SK-N-SH (cell line): ENCODE results near the gene FAM131B. TPM values are rescaled to one million over a fixed set of nuclear protein-coding genes. Genes with fewer than 3 reads are reported as not detected.
A peak's percentile ranks its signal among the peaks of the same experiment; 100 is the strongest.

Experiments used
- CTCF ChIA-PET: fragments of 300-600, 350-600 bp; formaldehyde crosslinking; extraction: SDS; loops from one replicate; lab custom pipeline; 2021; lab: Yijun Ruan, JAX
- POLR2A ChIA-PET: fragments of 350-600 bp; sonication (Branson Sonifier 250); formaldehyde crosslinking; extraction: SDS; loops from one replicate; lab custom pipeline; 2020; ENCODE audit warnings: antibody characterized with exemption, inconsistent platforms; lab: Yijun Ruan, JAX
- DNase-seq: peaks from one replicate; pipeline ENCODE4 v3.0.0; 2012
- H2AFZ ChIP-seq: fragments of 200-600 bp; sonication (generic); 2 replicates; pipeline ENCODE4 v1.8.1; 2016; ENCODE audit warnings: antibody characterized with exemption, mild to moderate bottlenecking, low read depth
- H3F3A ChIP-seq: fragments of 200-600 bp; sonication (generic); replicated peaks from 2 replicates; pipeline ENCODE3; 2016; ENCODE audit warnings: antibody characterized with exemption, mild to moderate bottlenecking; ENCODE audit not compliant: insufficient read depth
- H3K27ac ChIP-seq, 2 experiments: fragments of 200-500 bp in 1 of 2; fragments of 200-600 bp in 1 of 2; sonication (Bioruptor generic) in 1 of 2; sonication (generic), shearing (Covaris generic) in 1 of 2; 2 replicates each; pipeline versions ENCODE4 v1.5.1 to v1.6.1; 2014 to 2016; ENCODE audit warnings: low read depth in 2 of 2, inconsistent platforms in 1 of 2, low read length in 1 of 2, mild to moderate bottlenecking in 1 of 2, mixed read lengths in 1 of 2
- H3K27me3 ChIP-seq: fragments of 200-600 bp; sonication (generic), shearing (Covaris generic); 2 replicates; pipeline ENCODE4 v1.6.1; 2016; ENCODE audit warnings: mixed run types; ENCODE audit not compliant: insufficient read depth
- H3K36me3 ChIP-seq, 2 experiments: fragments of 200-500 bp in 1 of 2; fragments of 200-600 bp in 1 of 2; sonication (Bioruptor generic) in 1 of 2; sonication (generic) in 1 of 2; replicated peaks in 1 of 2; 2 replicates each; pipeline versions ENCODE3 to v1.5.1; 2014 to 2016; ENCODE audit warnings: low read length in 1 of 2, mild to moderate bottlenecking in 1 of 2; ENCODE audit not compliant: insufficient read depth in 2 of 2, control insufficient read depth in 1 of 2
- H3K4me1 ChIP-seq, 2 experiments: fragments of 200-500 bp in 1 of 2; fragments of 200-600 bp in 1 of 2; sonication (Bioruptor generic) in 1 of 2; sonication (generic), shearing (Covaris generic) in 1 of 2; 2 replicates each; pipeline versions ENCODE4 v1.5.1 to v1.6.1; 2014 to 2016; ENCODE audit warnings: low read depth in 1 of 2, low read length in 1 of 2, mixed run types in 1 of 2; ENCODE audit not compliant: insufficient read depth in 2 of 2, control insufficient read depth in 1 of 2
- H3K4me2 ChIP-seq: fragments of 200-600 bp; sonication (generic), shearing (Covaris generic); 2 replicates; pipeline ENCODE4 v1.6.1; 2017; ENCODE audit warnings: mixed run types
- H3K4me3 ChIP-seq, 2 experiments: fragments of 200-500 bp in 1 of 2; fragments of 200-600 bp in 1 of 2; sonication (Bioruptor generic) in 1 of 2; sonication (generic), shearing (Covaris generic) in 1 of 2; 2 replicates each; pipeline versions ENCODE4 v1.5.1 to v1.8.1; 2014 to 2016; ENCODE audit warnings: low read depth in 2 of 2, inconsistent platforms in 1 of 2, low read length in 1 of 2, mild to moderate bottlenecking in 1 of 2, mixed read lengths in 1 of 2, moderate library complexity in 1 of 2
- H3K79me2 ChIP-seq: fragments of 200-600 bp; sonication (generic); 2 replicates; pipeline ENCODE4 v1.8.1; 2017; ENCODE audit warnings: mild to moderate bottlenecking; ENCODE audit not compliant: insufficient read depth
- H3K9ac ChIP-seq: fragments of 200-600 bp; sonication (generic); 2 replicates; pipeline ENCODE4 v1.6.1; 2017; ENCODE audit warnings: mixed run types
- H3K9me2 ChIP-seq: fragments of 200-600 bp; sonication (generic); 2 replicates; pipeline ENCODE4 v1.6.1; 2017; ENCODE audit warnings: mixed run types
- H3K9me3 ChIP-seq: fragments of 200-600 bp; sonication (generic); 2 replicates; pipeline ENCODE4 v1.6.1; 2017; ENCODE audit warnings: mixed run types, mild to moderate bottlenecking, moderate library complexity
- H4K20me1 ChIP-seq: fragments of 200-600 bp; sonication (generic); 2 replicates; pipeline ENCODE4 v1.6.1; 2017; ENCODE audit warnings: mild to moderate bottlenecking, mixed run types; ENCODE audit not compliant: insufficient read depth
- CTCF ChIP-seq: fragments of 200-600 bp; sonication (generic); IDR thresholded peaks from 2 replicates; pipeline ENCODE4 v1.6.1; 2017; ENCODE audit warnings: antibody characterized with exemption, mild to moderate bottlenecking, moderate library complexity
- ELF1 ChIP-seq: IDR thresholded peaks from 2 replicates; pipeline ENCODE4 v1.4.0; 2012
- EP300 ChIP-seq, 2 experiments: IDR thresholded peaks; 2 replicates each; pipeline versions ENCODE4 v1.4.0 to v1.6.1; 2012; ENCODE audit warnings: borderline replicate concordance in 1 of 2, low read depth in 1 of 2, low read length in 1 of 2
- FOXJ3 ChIP-seq: sonication (generic); formaldehyde crosslinking; IDR thresholded peaks from 2 replicates; pipeline ENCODE4 v1.5.1; 2020; ENCODE audit warnings: mild to moderate bottlenecking, missing genetic modification reagents
- GABPA ChIP-seq: IDR thresholded peaks from 2 replicates; pipeline ENCODE4 v1.4.0; 2012; ENCODE audit warnings: low read depth, mild to moderate bottlenecking
- GATA2 ChIP-seq: sonication (generic); formaldehyde crosslinking; IDR thresholded peaks from 2 replicates; pipeline ENCODE4 v1.5.0; 2020; ENCODE audit warnings: mild to moderate bottlenecking, missing genetic modification reagents
- JUND ChIP-seq: IDR thresholded peaks from 2 replicates; pipeline ENCODE4 v1.4.0; 2012
- MEF2A ChIP-seq: IDR thresholded peaks from 2 replicates; pipeline ENCODE4 v1.4.0; 2012; ENCODE audit warnings: low read depth, borderline replicate concordance
- NFIC ChIP-seq: IDR thresholded peaks from 2 replicates; pipeline ENCODE4 v1.4.0; 2012; ENCODE audit warnings: borderline replicate concordance
- POLR2AphosphoS5 ChIP-seq: IDR thresholded peaks from 2 replicates; pipeline ENCODE4 v1.6.1; 2012; ENCODE audit warnings: low read depth, low read length
- RAD21 ChIP-seq: IDR thresholded peaks from 2 replicates; pipeline ENCODE4 v1.6.1; 2012; ENCODE audit warnings: mild to moderate bottlenecking, low read length
- RCOR1 ChIP-seq: fragments of 150-350 bp; IDR thresholded peaks from 2 replicates; pipeline ENCODE4 v1.6.1; 2017; ENCODE audit warnings: antibody characterized with exemption, low read length
- RXRA ChIP-seq: IDR thresholded peaks from 2 replicates; pipeline ENCODE4 v1.4.0; 2012; ENCODE audit warnings: low read depth, mild to moderate bottlenecking, borderline replicate concordance
- SIN3A ChIP-seq: IDR thresholded peaks from 2 replicates; pipeline ENCODE4 v1.6.1; 2012; ENCODE audit warnings: low read depth, mild to moderate bottlenecking, low read length, moderate library complexity, borderline replicate concordance
- TAF1 ChIP-seq: IDR thresholded peaks from 2 replicates; pipeline ENCODE4 v1.6.1; 2012; ENCODE audit warnings: low read depth, mild to moderate bottlenecking, low read length, moderate library complexity, borderline replicate concordance
- TEAD4 ChIP-seq: IDR thresholded peaks from 2 replicates; pipeline ENCODE4 v1.4.0; 2012; ENCODE audit warnings: mild to moderate bottlenecking, borderline replicate concordance; ENCODE audit not compliant: insufficient read depth
- USF2 ChIP-seq: fragments of 150-350 bp; IDR thresholded peaks from 2 replicates; pipeline ENCODE4 v1.6.1; 2017; ENCODE audit warnings: antibody characterized with exemption, low read length, low read depth, borderline replicate concordance
- WGBS: methylation state at CpG from one replicate; pipeline ENCODE4 v1.1.6; 2017; ENCODE audit warnings: low lambda C conversion rate; 5-methylcytosine and 5-hydroxymethylcytosine counted together
- polyA plus RNA-seq, 3 experiments: library from polyadenylated mRNA; depleted of rRNA; stranded (reverse); fragments of >200 nt; gene quantifications; 2 replicates each; pipeline ENCODE4 v1.2.3, GENCODE V29; 2012
- TF ChIP-seq, protein P1 (sequence below): fragments of 150-350 bp; IDR thresholded peaks from 2 replicates; pipeline ENCODE4 v1.6.1; 2016; ENCODE audit warnings: mild to moderate bottlenecking, low read depth, low read length
- TF ChIP-seq, protein P2 (sequence below): IDR thresholded peaks from 2 replicates; pipeline ENCODE4 v1.4.0; 2012; ENCODE audit warnings: low read depth, borderline replicate concordance

FAM131B gene
- polyA plus RNA-seq, 1 of the 3 experiments (the other 2 are of a cell fraction): 43.6 TPM

DNA sequence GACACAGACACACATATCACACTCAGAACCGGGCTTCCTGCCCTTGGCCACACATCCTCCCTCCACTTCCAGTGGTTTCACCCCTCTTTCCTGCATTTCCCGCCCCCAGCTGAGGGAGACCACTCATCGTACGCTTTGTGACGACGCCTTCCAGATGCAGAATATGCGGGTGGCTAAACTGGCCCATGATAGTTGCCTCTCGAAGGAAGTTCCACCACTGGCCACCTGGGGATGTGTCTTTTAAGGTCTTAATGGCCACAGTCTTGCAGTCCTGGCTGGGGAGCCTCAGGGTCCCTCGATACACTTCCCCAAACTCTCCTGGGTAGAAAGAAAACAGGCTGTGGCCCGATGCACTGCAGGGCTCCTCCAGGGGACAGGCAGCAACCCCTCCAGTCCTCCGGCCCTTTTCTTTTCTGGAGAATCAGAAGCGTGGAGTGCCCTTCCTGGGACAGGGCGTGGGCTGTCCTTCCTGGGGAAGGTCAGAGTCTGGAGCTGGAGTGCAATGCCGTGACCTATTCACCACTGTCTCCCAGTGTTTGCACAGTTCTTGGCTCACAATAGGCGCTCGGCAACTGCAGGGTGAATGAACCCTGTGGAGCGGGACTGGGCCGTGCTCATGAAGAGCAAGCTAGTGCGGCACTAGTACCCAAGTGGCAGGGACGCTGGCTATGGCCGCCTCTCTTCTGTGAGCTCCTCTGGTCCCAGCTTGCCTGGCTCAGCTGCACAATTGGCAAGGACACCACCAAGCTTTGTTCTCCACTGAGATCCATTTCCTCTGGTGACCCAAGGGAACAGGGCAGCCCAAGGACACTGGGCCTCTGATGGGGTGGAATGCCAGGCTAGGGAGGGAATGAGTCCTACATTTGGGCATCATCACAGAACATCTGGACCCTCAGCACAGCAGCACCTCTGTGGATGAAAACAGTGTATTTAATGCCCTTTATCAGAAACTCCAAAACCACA, 33.0 kb upstream of the FAM131B start:
- CTCF ChIA-PET: interaction anchor here (0.8 to 8.3 kb wide), 6 partner anchors 9 to 155 kb away, joined by 4 to 43 read pairs (median 10); partner anchors contain the start of gene ZYX
- whole genome bisulfite sequencing: 85% methylated on average over 21 of the region's 21 CpGs
- H3K27ac ChIP-seq: no peak overlapping the region
- no peaks in the 10 kb centered on the region for H3K9me3 ChIP-seq
- peaks cover 18 to 19% of the 10 kb centered on the region in 2 experiments for H3K36me3 ChIP-seq
- H3K4me3 ChIP-seq: no peak overlapping the region
- H3K4me2 ChIP-seq: no peak overlapping the region
- H4K20me1 ChIP-seq: peaks cover 26% of the 10 kb centered on the region
- H3K27me3 ChIP-seq: no peaks in the 10 kb centered on the region
- peaks cover 10 to 15% of the 10 kb centered on the region in 2 experiments; a peak in 3 of 4 replicates for H3K4me1 ChIP-seq
- H3K79me2 ChIP-seq: no peaks in the 10 kb centered on the region
- TF ChIP-seq CTCF (peak; percentile 44), GATA2 (CRISPR knock-in tag) (no peak)
- no peaks in the 10 kb centered on the region for H3K9me2 ChIP-seq
- DNase-seq: no peak
- H3F3A ChIP-seq: peaks cover 45% of the 10 kb centered on the region
- no peak overlapping the region for H3K9ac ChIP-seq
- no peak overlapping the region for H2AFZ ChIP-seq
- POLR2A ChIA-PET: no interaction called here

- ChIA-PET CTCF (interaction anchor here (0.8 to 8.3 kb wide), 5 partner anchors 8 to 154 kb away, joined by 3 to 43 read pairs (median 10); partner anchors contain the start of gene ZYX), POLR2A (interaction anchor here (1.2 kb wide), 1 partner anchor 11 kb away, joined by 3 read pairs; no protein-coding TSS in a partner anchor)
Observed at GRCh38 chr7:143394777-143395176, 32.3 kb upstream of the FAM131B start.

More at GRCh38 chr7:143394777-143395176, 32.3 kb upstream of the FAM131B start:
- TF ChIP-seq RAD21 (no peak), JUND (no peak), GABPA (no peak), RCOR1 (no peak), CTCF (no peak), ELF1 (no peak), NFIC (no peak), GATA2 (CRISPR knock-in tag) (no peak), EP300 (IDR thresholded peaks at IDR 0.05; ENCODE audit: borderline replicate concordance in 1 of 2, low read depth in 1 of 2, low read length in 1 of 2) (no peak), POLR2AphosphoS5 (no peak), MEF2A (no peak), TAF1 (no peak), FOXJ3 (CRISPR knock-in tag) (no peak), RXRA (no peak), TEAD4 (no peak), USF2 (no peak), SIN3A (no peak)
- TF ChIP-seq, protein P1, sequence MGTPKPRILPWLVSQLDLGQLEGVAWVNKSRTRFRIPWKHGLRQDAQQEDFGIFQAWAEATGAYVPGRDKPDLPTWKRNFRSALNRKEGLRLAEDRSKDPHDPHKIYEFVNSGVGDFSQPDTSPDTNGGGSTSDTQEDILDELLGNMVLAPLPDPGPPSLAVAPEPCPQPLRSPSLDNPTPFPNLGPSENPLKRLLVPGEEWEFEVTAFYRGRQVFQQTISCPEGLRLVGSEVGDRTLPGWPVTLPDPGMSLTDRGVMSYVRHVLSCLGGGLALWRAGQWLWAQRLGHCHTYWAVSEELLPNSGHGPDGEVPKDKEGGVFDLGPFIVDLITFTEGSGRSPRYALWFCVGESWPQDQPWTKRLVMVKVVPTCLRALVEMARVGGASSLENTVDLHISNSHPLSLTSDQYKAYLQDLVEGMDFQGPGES: no peak
- TF ChIP-seq, protein P2, sequence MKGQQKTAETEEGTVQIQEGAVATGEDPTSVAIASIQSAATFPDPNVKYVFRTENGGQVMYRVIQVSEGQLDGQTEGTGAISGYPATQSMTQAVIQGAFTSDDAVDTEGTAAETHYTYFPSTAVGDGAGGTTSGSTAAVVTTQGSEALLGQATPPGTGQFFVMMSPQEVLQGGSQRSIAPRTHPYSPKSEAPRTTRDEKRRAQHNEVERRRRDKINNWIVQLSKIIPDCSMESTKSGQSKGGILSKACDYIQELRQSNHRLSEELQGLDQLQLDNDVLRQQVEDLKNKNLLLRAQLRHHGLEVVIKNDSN: no peak
- Histone ChIP-seq H3K4me1 (peaks cover 10 to 21% of the 10 kb centered on the region in 2 experiments; a peak in 3 of 4 replicates), H4K20me1 (peaks cover 33% of the 10 kb centered on the region), H3K9me3 (no peaks in the 10 kb centered on the region), H3F3A (peaks cover 49% of the 10 kb centered on the region), H3K27ac (no peak overlapping the region), H3K9ac (no peak overlapping the region), H3K36me3 (peaks cover 23 to 24% of the 10 kb centered on the region in 2 experiments), H3K79me2 (no peaks in the 10 kb centered on the region; the same call in 1 of the 2 replicates), H2AFZ (no peak overlapping the region), H3K4me3 (no peak overlapping the region), H3K9me2 (no peaks in the 10 kb centered on the region), H3K4me2 (no peak overlapping the region), H3K27me3 (no peaks in the 10 kb centered on the region)
- 78% methylated on average over 6 of the region's 6 CpGs for WGBS
- no peak for DNase-seq
